ENCODE measurements around the gene CD99.
"Not testable (repeated sequence)": the region's sequence is repeated elsewhere in the genome, so short reads cannot be mapped to it uniquely, and the experiment has no call there.

CD99 gene

GRCh38 chrX:2774776-2775175, 83.7 kb downstream of the CD99 start:
- DNase-seq, result no peak

- DNase-seq, result not testable (repeated sequence)
These were observed 89.6 kb downstream of the CD99 start for GRCh38 chrX:2780472-2781225.

DNA sequence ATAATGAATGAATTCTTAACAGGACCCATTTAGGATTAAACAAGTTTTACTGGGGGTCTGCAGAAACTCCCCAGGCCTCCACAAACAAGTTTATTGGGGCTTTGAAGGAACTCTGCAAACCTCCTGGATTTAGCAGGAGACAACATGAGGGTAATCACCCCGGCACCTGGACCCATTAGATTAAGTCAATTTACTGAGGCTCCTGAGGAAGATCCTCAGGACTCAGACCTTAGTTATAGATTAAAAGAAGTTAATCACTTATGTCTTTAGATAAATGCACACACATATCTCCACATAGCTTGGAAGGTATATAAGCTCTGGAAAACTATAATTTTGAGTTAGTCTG, 90.1 kb downstream of the CD99 start:
- DNase-seq, result no peak

DNA sequence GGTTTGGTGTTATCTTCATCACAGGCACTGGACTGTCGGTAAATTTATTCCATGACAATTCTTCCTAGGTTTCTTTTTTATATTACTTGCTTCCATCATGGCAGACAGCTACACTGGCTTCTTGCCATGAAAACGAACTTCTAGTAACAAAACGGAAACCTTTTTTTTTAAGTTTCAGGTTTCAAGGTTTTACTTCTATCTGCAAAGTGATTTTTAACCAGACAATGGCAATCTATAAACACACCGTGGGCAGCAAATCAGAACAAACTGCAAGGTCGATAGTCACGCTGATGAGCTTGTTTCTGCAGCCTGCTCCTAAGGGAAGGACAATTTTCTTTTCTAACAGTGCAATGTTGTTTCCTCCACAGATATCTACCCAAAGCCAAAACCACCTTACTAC, 90.6 kb downstream of the CD99 start:
- no peak for DNase-seq

DNA sequence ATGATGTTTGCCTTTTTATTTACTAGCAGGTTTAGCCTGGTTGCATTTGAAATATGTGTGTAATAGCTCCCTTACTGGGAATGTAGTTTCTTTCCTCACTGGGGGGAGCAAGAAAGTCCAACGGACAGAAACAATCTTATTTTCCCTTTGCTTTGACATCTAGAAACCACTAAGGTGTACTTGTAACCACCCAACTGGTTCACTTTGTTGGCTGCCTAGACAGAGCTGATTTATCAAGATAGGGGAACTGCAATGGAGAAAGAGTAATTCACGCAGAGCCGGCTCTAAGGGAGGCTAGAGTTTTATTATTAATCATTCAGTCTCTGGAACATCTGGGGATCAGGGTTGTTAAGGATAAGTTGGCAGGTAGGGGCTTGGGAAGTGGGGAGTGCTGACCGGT, 91.1 kb downstream of the CD99 start:
- no peak for DNase-seq

DNA sequence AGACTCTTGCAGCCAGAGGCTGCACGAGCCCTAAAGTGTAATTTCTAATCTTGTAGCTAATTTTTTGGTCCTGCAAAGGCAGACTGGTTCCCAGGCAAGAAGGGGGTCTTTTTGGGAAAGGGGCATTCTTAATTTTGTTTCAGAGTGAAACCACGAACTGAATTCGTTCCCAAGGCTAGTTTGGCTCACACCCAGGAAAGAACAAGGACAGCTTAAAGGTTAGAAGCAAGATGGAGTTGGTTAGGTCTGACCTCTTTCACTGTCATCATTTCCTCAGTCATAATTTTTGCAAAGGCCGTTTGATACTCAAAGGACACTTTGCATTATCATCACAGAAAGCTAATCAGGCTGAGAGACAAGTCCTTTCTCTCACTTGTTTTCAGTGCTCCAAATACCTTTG, 91.7 kb downstream of the CD99 start:
- DNase-seq, result no peak

DNA sequence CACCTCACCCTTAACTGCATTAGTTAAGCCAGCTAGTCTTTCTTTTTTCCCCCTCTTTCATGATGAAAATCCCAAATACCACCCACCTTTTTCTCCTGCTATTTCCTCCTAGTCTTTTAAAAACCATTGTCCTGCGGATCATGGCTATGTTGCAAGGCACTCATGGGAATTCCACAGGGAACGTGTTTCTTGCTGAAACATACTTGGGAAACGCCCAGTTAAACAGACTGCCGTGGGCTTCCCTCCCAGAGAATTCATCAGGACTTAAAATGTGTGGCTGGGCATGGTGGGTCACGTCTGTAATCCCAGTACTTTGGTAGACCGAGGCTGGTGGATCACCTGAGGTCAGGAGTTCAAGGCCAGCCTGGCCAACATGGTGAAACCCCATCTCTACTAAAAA, 92.9 kb downstream of the CD99 start:
- DNase-seq, result no peak

DNA sequence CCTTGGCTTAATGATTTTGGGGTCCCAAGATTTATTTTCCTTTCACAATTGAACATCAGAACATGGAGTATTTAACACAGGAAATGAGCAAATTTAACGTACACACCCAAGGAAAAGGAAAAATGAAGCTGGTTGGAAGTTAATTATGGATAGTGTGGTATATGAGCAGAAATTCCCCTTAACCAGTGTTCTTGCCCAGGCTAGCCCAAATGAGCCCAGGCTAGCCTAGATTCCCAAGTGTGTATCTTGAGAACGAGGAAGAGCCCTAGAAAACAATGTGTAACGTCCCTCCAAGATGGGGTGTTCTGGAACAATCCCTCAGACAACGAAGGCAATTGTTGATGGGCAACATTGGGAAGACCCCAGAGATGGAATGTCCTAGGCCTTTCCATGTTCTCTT, 94.4 kb downstream of the CD99 start:
- DNase-seq, result no peak

- no peak for DNase-seq
These were observed 97.9 kb downstream of the CD99 start for GRCh38 chrX:2788980-2789379.

DNA sequence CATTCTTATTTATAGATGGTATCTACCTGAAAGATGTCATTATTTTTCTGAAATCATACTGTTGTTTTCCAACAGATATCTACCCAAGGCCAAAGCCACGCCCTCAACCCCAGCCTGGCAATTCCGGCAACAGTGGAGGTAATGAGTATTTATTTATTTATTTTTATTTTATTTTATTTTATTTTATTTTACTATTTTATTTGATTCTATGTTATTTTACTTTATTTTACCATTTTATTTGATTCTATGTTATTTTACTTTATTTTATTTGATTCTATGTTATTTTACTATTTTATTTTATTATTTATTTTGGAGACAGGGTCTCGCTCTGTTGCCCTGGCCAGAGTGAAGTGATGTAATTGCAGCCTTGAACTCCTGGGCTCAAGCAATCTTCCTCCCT, 98.5 kb downstream of the CD99 start:
- no peak for DNase-seq

Data from stimulated activated CD4-positive, alpha-beta T cell treated with anti-CD3 and anti-CD28 coated beads, Interleukin-1b, Interleukin-23, amount 100 ng/mL, for 48 hours (primary cell).